ENCODE measurements around the gene PRR14L. TPM values are rescaled to one million over a fixed set of nuclear protein-coding genes. Genes with fewer than 3 reads are reported as not detected.
A peak's percentile ranks its signal among the peaks of the same experiment; 100 is the strongest.

The PRR14L gene
- total RNA-seq, 1 donor from 2014 or later = 14.3 TPM

- H3K9me3 ChIP-seq (replicated peaks) = no peaks in the 10 kb centered on the region
- no peaks in the 10 kb centered on the region for H3K27me3 ChIP-seq (ENCODE audit: low read depth)
- DNase-seq = no peak
- peaks cover 10% of the 10 kb centered on the region for H3K4me1 ChIP-seq
- no peak overlapping the region for H3K4me3 ChIP-seq
- intact Hi-C loops (cut with micrococcal nuclease) = no loop called here
- TF ChIP-seq CTCF (IDR thresholded peaks at IDR 0.05; ENCODE audit: borderline replicate concordance) = no peak
- H3K27ac ChIP-seq (replicated peaks) = no peak overlapping the region
- peaks cover 21% of the 10 kb centered on the region for H3K36me3 ChIP-seq
These were observed 17.7 kb downstream of the PRR14L start for GRCh38 chr22:31732089-31732829.

GRCh38 chr22:31730344-31730711, 19.6 kb downstream of the PRR14L start:
- TF ChIP-seq CTCF (IDR thresholded peaks at IDR 0.05; ENCODE audit: borderline replicate concordance) = no peak
- no peak for DNase-seq
- no peak overlapping the region for H3K4me3 ChIP-seq
- no peaks in the 10 kb centered on the region for H3K9me3 ChIP-seq (replicated peaks)
- no peaks in the 10 kb centered on the region for H3K27me3 ChIP-seq (ENCODE audit: low read depth)
- intact Hi-C loops (cut with micrococcal nuclease) = no loop called here
- peaks cover 20% of the 10 kb centered on the region for H3K36me3 ChIP-seq
- H3K27ac ChIP-seq (replicated peaks) = no peak overlapping the region
- H3K4me1 ChIP-seq = peaks cover 23% of the 10 kb centered on the region

GRCh38 chr22:31728857-31729256, 21.1 kb downstream of the PRR14L start:
- intact Hi-C loops (cut with micrococcal nuclease) = no loop called here
- no peak for TF ChIP-seq CTCF (IDR thresholded peaks at IDR 0.05; ENCODE audit: borderline replicate concordance)
- H3K27me3 ChIP-seq (ENCODE audit: low read depth) = no peaks in the 10 kb centered on the region
- H3K27ac ChIP-seq (replicated peaks) = no peak overlapping the region
- H3K4me1 ChIP-seq = peaks cover 26% of the 10 kb centered on the region
- no peak for DNase-seq
- H3K36me3 ChIP-seq = peaks cover 21% of the 10 kb centered on the region
- no peaks in the 10 kb centered on the region for H3K9me3 ChIP-seq (replicated peaks)
- no peak overlapping the region for H3K4me3 ChIP-seq

GRCh38 chr22:31726692-31727091, 23.2 kb downstream of the PRR14L start:
- Histone ChIP-seq H3K36me3 (peaks cover 28% of the 10 kb centered on the region), H3K4me3 (no peak overlapping the region), H3K9me3 (replicated peaks) (no peaks in the 10 kb centered on the region), H3K27ac (replicated peaks) (peak overlapping the region; percentile 64), H3K4me1 (peaks cover 37% of the 10 kb centered on the region), H3K27me3 (ENCODE audit: low read depth) (no peaks in the 10 kb centered on the region)
- DNase-seq = no peak
- no peak for TF ChIP-seq CTCF (IDR thresholded peaks at IDR 0.05; ENCODE audit: borderline replicate concordance)
- intact Hi-C loops (cut with micrococcal nuclease) = no loop called here

- H3K4me3 ChIP-seq = no peak overlapping the region
- no peak overlapping the region for H3K27ac ChIP-seq (replicated peaks)
- peaks cover 37% of the 10 kb centered on the region for H3K4me1 ChIP-seq
- intact Hi-C loops (cut with micrococcal nuclease) = no loop called here
- peaks cover 40% of the 10 kb centered on the region for H3K36me3 ChIP-seq
- DNase-seq = no peak
- H3K27me3 ChIP-seq (ENCODE audit: low read depth) = no peaks in the 10 kb centered on the region
- no peak for TF ChIP-seq CTCF (IDR thresholded peaks at IDR 0.05; ENCODE audit: borderline replicate concordance)
- no peaks in the 10 kb centered on the region for H3K9me3 ChIP-seq (replicated peaks)
These were observed 26.2 kb downstream of the PRR14L start for GRCh38 chr22:31723723-31724122.

Data from left ventricle myocardium inferior (tissue), 1 donor.